ENCODE results near the gene WDR86.

WDR86 gene

DNA sequence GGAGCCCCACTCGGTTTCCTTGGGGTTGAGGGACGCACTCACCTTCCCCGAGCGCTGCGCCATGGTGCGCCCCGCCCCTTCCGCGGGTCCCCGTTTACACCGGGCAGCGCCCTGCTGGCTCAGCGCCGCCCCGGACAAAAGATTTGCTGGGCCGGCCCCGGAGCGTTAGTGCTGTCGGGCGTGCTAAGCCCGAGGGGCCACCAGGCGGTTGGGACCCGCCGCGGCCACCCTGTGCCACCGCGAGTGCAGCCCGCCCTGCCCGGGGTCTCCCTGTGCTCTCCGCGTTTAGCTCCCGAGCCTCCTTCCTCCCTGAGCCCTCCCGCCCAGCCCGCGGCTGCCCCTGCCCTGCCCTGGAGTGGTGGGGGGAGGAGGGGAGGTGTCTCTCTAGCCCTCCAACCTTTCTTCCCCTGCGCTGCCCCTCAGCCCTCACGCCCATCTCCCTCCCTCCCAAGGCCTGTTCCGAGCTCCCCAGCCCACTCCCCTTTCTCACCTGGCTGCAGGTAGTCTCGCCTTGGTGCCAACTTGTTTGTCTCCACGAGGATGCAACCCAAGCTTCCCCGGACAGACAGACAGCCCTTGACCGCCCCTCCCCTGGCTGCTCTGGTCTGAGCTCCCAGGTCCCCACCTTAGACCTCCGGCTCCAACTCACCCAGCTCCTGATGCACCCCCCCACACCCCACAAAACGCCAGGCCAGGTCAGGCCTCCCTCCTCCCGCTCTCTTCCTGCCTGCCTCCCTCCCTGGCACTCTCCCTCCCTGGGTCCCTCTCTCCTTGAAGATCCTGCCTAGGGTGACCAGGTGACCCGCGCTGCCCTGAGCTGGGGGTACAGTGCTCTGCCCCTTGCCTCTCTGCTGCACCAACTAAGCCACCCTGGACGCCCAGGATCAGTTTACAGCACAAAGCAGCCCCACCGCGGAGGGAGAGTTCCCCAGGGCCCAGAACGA is 30.3 kb upstream of the WDR86 start, which contains the start of gene CRYGN:
CRYGN (minus strand) TSS at position 287 of the 944 bp plus-strand sequence; CDS start at position 63, 224 bp downstream.
- no peak for DNase-seq

DNA sequence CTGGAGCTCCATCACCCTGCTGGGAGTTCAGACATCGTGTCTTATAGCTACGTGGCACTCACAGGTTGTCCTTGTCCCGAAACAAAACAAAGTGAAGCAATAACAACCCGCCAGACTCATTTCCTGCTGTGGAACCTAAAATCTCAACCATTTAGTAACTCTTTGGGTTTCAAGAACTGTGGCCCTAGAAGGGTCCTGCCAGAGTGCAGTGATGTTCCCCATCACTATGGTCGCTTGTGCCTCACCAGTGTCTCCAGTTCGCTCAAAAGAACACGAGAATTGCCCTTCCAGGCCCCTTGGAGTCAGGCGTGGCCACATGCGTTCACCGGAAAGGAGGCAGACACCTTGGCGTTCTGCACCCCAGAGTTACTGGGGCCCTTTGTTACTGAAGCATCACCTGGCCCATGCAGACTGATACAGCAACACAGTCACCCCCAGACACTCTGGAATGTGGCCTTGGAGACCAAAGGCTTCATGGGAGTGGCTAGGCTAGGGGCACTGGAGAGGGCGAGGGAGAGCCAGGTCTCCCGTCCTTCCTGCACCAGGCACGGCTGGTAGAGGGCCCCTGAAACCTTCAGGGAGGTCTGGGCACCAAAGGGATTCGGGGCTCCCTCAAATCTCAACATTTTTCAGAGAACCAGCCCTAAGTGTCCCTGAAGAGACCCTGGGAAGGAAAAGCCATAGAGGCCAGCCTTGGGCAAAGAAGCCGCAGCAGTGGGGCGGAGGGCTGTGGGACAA is 29.2 kb upstream of the WDR86 start:
- DNase-seq = no peak

DNA sequence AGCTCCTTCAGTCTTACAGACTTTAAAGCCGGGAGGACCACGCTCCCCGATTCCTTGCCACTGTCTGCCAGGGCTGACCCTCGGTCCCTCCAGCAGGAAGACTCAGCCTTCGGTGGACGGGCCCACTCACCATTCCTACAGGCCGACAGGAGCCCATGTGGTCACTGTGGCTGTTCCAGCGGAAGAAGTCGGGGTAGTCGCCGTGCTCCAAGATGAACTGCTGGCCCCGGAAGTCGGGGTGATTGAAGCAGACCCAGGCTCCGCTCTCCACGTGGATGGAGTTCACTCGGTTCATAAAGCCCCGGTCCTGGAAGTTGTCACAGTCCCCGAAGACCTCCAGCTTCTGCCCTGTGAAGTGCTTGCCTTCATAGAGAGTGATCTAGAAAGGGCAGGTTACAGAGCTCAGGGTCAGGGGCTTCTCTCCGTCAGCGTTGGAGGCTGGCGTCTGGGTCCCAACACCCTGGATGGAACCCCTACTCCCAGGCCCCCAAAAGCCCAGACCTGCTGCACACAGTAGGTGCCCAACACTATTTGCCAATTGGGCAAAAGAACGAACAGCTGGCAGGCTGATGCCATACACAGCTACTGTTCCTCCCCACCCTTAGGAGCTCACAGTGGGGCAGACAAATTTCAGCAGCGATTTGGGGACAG is 28.2 kb upstream of the WDR86 start:
- no peak for DNase-seq

- DNase-seq = no peak
Measured at GRCh38 chr7:151437159-151437553, 27.3 kb upstream of the WDR86 start.

GRCh38 chr7:151436446-151437158 is 26.8 kb upstream of the WDR86 start:
- no peak for DNase-seq

GRCh38 chr7:151435971-151436370 is 26.1 kb upstream of the WDR86 start:
- no peak for DNase-seq

- DNase-seq = no peak
Measured at GRCh38 chr7:151435103-151435916, 25.5 kb upstream of the WDR86 start.

DNA sequence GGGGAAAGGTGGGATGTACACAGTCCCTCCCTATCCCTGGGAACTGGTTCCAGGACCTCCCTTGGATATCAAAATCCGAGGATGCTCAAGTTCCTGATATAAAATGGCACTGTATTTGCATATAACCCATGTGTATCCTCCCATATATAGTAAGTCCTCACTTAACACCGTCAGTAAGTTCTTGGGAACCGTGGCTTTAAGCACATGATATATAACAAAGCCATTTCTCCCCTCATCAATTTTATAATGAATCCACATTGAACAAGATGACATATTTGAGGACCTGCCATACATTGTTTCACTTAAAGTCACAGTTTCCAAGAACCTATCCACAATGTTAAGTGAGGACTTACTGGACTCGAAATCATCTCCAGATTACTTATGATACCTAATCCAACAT is 24.7 kb upstream of the WDR86 start:
- no peak for DNase-seq

GRCh38 chr7:151433721-151434400 is 24.0 kb upstream of the WDR86 start:
- DNase-seq = no peak

DNA sequence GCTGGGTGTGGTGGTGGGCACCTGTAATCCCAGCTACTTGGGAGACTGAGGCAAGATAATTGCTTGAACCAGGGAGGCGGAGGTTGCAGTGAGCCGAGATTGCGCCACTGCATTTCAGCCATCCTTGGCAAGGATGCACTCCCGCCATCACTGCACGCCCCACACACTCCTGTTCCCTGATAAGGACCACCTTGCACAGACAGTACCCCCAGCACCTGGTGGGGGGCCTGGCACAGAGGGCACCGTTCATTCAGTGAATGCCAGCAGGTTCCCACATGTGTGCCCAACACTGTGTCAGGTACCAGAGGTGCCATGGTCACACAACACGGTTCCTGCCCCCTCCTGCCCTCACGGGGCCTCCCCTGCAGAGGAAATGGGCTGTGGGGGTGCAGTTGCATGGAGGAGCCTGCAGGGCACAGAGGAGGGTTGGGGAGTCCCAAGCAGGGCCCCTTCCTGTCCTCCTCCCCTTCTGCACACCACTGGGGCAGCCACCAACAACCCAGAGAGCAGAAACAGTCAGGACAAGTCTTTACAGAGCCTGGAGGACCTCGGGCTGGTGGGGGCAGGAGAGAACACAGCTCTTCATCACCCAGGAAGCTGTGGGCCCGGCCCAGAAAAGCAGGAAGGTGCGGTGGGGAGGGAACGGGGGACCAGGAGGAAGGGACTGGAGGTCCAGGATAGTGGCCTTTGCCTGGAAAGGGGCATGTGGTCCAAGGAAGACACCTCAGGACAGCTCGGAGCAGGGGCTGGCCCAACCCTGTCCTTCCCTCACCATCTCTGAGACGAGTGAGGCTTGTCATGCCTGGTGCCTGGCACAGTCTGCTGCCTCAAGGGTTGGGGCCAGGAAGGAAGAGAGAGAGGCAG is 23.1 kb upstream of the WDR86 start:
- no peak for DNase-seq

- no peak for DNase-seq
Measured at GRCh38 chr7:151431768-151432311, 22.0 kb upstream of the WDR86 start.

GRCh38 chr7:151431281-151431767 is 21.5 kb upstream of the WDR86 start:
- no peak for DNase-seq

GRCh38 chr7:151430391-151431205 is 20.8 kb upstream of the WDR86 start:
- no peak for DNase-seq

DNA sequence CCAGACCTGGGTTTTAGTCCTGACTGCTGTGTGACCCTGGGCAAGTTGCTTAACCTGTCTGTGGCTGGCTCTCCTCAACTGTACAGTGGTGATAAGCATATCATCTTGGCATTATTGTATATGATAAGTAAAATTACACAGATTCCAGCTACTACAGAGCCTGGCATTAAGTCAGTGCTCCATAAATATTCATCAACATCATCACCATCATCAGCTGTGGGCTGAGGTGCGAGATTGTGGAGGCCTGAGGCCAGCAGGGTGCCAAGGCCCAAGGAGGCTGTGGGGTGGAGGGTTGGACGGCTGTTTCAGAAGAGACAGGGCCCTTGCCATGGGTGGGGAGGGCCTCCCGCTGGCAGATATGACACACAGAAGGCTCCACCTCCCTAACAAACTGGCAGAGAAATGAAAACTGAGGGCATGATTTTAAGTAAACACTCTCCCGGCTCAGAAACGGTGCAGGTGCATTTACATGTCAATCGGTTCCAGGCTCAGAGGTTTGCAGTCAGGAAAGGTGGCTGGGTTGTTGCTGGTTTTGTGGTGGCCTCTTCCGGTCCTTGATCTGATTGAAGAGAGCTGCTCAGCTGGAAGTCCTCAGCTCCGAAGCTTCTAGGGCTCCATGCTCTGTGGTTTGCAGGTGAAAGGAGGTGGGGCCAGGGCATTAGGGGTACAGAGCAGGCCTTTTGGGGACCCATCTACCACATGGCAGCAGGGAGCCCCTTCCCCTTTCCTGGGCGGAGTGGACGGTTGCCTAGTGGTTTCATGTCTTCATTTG is 19.9 kb upstream of the WDR86 start:
- no peak for DNase-seq

- DNase-seq = no peak
Measured at GRCh38 chr7:151429237-151429559, 19.4 kb upstream of the WDR86 start.

GRCh38 chr7:151428378-151429236 is 18.8 kb upstream of the WDR86 start:
- DNase-seq = no peak

GRCh38 chr7:151427705-151428377 is 18.0 kb upstream of the WDR86 start:
- no peak for DNase-seq
